Activated CD4-positive, alpha-beta T cell treated with anti-CD3 and anti-CD28 coated beads, Interleukin-2, amount 50 U/mL, for 1 hour (primary cell): ENCODE data around the gene SLC13A3.

ENCODE experiments used
- DNase-seq: peaks from one replicate; pipeline ENCODE4 v3.0.0-alpha.2; 2020

Gene SLC13A3

GRCh38 chr20:46512943-46513844 lies 138.1 kb downstream of the SLC13A3 start, which contains the start of gene ZNF334:
TSS of gene ZNF334 (minus strand) at chr20:46513559. CDS start at chr20:46512102, 1,457 bp downstream.
- DNase-seq: no peak

- no peak for DNase-seq
Observed at GRCh38 chr20:46509523-46509922, 141.7 kb downstream of the SLC13A3 start.
